ENCODE results near the gene CPNE9.
A peak's percentile ranks its signal among the peaks of the same experiment; 100 is the strongest.

Gene CPNE9

DNA sequence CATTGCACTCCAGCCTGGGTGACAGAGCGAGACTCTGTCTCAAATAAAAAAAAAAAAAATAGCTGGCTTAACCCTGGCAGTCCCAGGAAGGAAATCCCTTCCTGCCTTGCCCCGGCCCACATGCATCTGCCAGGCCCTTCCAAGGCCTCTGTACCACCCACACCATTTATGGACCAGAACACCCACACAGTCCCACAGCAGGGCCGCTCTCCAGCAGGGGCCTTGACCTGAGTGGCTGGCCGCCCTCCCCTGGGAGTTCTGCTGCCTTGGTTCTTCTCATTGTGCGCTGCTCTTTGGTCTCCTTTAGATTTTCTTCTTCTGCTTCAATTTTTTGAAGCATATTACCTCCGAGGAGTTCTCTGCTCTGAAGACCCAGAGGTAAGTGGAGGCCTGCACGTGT lies 16.1 kb upstream of the CPNE9 start:
- no peak for DNase-seq (ENCODE audit: low spot score)

DNA sequence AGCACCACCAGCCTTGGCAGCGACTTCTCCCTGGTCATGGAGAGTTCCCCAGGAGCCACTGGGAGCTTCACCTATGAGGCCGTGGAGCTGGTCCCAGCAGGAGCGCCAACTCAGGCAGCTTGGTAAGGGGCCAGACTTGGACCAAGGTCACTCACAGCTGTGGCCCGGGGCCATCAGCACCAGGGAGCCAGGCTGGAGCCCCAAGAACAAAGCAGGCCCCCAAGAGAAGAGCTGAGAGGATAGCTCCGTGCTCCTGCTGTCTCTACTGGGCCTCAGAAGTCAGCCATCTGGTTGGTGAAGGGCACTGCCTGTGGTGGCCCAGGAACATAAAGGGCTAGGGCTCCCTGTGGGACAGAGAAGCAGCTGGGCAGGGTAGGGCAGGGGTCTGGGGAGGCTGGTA lies 14.7 kb upstream of the CPNE9 start:
- no peak for DNase-seq (ENCODE audit: low spot score)

GRCh38 chr3:9689757-9690156 lies 13.9 kb upstream of the CPNE9 start:
- no peak for DNase-seq (ENCODE audit: low spot score)

DNA sequence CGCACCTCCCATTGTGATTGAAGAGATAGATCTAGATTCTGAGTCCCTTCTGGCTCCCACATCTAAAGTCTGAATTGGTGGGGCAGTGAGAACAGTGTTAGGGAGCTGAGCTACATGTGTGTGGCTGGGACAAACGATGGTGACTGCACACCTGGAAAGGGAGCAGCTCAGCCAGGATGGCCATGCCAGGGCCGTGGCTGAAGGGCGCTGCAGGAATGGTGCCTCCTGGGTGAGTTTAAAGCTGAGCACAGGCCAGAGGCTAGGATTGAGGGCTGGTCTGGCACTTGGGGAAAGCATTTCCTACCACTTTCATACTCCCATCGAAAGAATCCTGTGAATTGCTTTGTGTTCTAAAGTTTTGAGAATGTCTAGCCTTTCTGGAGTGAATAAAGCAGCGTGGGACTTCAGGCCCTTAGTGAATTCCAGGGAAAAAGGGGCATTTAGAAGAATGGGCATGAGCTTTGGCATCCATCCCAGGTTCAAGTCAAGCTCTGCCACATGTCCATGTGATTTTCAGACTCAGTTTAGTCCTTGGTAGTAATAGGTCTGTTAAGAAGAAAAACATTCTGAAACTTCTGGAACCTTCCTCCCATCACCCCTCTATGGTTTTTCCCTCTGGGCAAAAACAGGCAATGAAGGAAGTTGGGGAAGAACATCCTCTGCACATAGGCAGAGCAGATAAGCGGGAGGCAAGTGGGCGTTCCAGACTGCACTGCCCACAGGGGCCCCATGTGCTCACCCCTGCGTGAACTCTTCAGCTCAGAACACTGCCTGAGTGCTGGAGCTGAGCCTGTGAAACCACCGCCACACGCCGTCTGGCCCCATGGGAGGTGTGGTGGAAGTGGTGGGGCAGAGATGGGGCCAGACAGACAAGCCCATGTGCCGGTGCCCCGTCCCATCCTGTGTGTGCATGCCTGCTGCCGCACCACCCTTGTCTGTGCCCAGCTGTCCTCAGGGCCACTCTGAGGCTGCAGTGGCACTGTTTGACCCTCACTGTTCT lies 12.9 kb upstream of the CPNE9 start:
- DNase-seq (ENCODE audit: low spot score) = peak; percentile 20

DNA sequence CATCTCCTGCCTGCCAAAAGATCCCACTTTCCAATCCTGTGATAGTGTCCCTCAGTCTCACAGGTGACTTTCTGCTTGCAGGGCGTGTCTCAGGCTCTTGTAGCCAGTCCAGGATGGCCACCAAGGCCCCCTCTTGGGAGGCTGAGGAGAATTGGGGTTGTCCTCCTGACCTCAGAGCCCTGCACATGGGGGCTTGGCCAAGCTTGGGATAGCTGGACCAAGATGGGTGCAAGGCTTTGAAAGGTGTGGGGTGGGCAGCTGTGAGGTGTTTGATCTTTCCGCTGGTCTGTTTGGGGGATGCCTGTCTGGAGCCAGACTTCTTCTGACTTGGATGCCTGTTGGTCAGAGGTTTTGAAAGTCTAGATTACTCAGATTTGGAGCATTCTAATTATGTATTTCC lies 12.0 kb upstream of the CPNE9 start:
- DNase-seq (ENCODE audit: low spot score) = no peak

GRCh38 chr3:9692416-9692815 lies 11.2 kb upstream of the CPNE9 start:
- DNase-seq (ENCODE audit: low spot score) = no peak

- DNase-seq (ENCODE audit: low spot score) = no peak
Observed at GRCh38 chr3:9695345-9695744, 8.3 kb upstream of the CPNE9 start.

- DNase-seq (ENCODE audit: low spot score) = no peak
Observed at GRCh38 chr3:9695746-9696145, 7.9 kb upstream of the CPNE9 start.

GRCh38 chr3:9696480-9697220 lies 7.0 kb upstream of the CPNE9 start:
- no peak for DNase-seq (ENCODE audit: low spot score)

DNA sequence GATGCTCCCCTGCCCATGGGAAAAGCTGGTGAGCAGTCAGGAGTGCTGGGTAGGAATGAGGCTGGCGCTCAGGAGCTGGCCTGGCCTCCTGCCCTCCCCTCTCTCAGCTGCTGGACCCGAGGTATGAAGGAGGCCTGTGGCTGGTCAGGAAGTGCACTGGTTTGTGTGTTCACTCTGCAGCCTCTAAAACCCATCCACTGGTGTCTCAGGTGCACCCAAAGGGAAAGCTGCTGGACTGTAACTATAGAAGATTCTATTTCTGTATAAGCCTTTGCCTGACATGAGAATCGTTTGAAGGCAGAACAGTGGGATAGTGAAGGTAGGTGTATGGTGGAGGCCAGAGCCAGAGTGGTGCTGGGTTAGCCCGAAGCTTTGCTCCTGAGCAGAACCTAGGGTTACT lies 5.7 kb upstream of the CPNE9 start:
- DNase-seq (ENCODE audit: low spot score) = no peak

DNA sequence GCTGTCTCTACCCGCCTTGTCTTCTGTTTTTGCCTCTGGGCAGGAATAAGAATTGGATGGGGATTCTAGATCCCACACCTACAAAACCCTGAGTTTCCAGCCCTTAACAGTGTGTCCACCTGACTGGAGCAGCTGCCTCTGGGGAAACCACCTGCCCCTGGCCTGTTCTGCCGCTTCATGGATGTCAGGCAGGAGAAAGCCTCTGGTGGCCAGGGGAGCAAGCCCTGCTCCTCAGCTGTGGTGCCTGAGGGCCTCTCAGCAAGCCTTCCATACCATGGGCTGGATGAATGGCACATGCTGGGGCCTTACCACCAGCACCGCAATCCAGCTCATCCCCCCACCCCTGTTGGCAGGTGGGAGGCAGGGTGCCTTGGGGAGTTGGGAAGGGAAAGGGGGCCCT lies 5.3 kb upstream of the CPNE9 start:
- no peak for DNase-seq (ENCODE audit: low spot score)

DNA sequence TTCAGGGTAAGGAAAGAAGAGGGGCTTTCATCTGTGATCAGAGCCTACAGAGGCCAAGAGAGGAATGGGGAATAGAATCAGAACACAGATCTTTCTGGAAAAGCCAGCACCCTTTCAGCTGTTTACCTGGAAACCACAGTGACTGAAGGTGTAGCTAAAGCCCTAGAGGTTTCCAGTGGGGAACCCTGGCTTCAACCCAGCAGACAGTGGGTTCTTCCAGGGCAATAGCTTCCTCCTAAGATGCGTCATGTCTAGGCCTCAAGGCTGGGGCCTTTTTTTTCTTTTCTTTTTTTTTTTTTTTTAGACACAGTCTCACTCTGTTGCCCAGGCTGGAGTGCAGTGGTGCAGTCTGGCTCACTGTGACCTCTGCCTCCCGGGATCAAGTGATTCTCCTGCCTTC lies 3.1 kb upstream of the CPNE9 start:
- DNase-seq (ENCODE audit: low spot score) = no peak

DNA sequence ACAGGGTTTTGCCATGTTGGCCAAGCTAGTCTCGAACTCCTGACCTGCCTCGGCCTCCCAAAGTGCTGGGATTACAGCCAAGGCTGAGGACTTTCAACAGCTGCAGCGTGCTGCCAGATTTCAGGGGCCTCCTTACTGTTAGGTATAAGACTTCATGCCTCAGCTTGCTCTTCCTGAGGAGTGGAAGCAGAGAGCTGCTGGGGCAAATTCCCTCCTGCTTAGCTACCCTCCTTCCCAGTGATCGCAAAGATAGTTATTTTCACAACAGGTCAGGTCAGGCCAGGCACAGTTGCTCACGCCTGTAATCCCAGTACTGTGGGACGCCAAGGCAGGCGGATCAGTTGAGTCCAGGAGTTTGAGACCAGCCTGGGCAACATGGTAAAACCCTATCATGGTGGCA lies 2.6 kb upstream of the CPNE9 start:
- DNase-seq (ENCODE audit: low spot score) = no peak

GRCh38 chr3:9701711-9702110 lies 1.9 kb upstream of the CPNE9 start:
- no peak for DNase-seq (ENCODE audit: low spot score)

GRCh38 chr3:9703240-9703639 lies 393 bp upstream of the CPNE9 start:
- no peak for DNase-seq (ENCODE audit: low spot score)

GRCh38 chr3:9704347-9705322 lies 1.0 kb downstream of the CPNE9 start:
- no peak for DNase-seq (ENCODE audit: low spot score)

DNA sequence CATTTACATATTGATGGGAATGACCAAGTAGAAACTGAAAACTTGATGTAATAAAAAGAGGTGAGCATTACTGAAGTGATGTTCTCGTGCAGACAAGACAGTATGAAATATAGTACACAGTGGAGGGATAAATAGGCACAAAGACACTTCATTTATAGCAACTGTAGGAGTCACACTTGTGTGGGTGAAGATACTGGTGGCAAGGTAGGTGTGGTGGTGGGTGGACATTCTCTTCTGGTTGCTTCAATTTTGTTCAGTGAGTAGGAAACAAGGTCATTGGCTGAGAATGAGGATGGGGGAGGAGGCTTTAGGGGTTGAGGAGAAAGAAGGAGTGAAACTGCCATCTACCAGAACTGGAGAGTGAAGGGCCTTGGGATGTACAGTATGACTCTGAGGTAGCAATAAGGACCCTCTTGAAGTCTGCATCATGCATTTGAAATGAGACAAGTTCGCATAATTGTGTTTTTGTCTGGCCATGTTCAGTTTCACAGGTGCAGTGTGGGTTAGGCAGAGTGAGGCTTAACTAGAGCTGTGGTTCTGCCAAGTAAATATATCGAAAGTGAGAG lies 6.6 kb downstream of the CPNE9 start:
- no peak for DNase-seq (ENCODE audit: low spot score)

- no peak for DNase-seq (ENCODE audit: low spot score)
Observed at GRCh38 chr3:9712415-9712814, 8.8 kb downstream of the CPNE9 start.

DNA sequence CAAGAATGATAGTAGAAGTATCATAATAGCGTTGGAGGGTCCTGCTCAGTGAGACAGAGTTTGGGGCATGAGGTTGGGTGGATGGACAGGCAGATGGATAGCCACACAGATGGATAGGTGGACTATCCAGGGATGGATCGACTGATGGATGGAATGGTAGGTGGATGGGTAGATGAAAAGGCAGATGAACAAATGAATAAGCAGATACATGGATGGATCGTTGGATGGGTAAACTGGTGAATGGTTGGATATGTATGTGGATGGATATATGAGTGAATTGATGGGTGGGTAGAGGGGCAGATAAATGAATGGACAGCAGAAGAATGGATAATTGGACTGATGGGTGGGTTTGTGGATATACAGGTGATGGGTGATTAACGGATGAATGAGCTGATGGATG lies 9.5 kb downstream of the CPNE9 start:
- no peak for DNase-seq (ENCODE audit: low spot score)

GRCh38 chr3:9715136-9715535 lies 11.5 kb downstream of the CPNE9 start:
- no peak for DNase-seq (ENCODE audit: low spot score)

- peak; percentile 45 for DNase-seq (ENCODE audit: low spot score)
Observed at GRCh38 chr3:9715764-9716437, 12.3 kb downstream of the CPNE9 start.

Measured in putamen (tissue), 1 donor.